GM19023 (cell line): ENCODE data around the gene AGPAT3.
"Not testable (repeated sequence)": the region's sequence is repeated elsewhere in the genome, so short reads cannot be mapped to it uniquely, and the experiment has no call there.

Source experiments
- ATAC-seq: cut with Tn5 transposase; IDR thresholded peaks from one replicate; pipeline ENCODE4 v1.9.1; 2021; ENCODE audit warnings: mild to moderate bottlenecking, moderate library complexity; ENCODE audit not compliant: unreplicated experiment

AGPAT3 gene

GRCh38 chr21:43881935-43882334, 16.9 kb downstream of the AGPAT3 start:
- no peak for ATAC-seq

- no peak for ATAC-seq
These were observed 18.0 kb downstream of the AGPAT3 start for GRCh38 chr21:43882952-43883545.

- ATAC-seq, result no peak
These were observed 19.2 kb downstream of the AGPAT3 start for GRCh38 chr21:43884012-43884860.

DNA sequence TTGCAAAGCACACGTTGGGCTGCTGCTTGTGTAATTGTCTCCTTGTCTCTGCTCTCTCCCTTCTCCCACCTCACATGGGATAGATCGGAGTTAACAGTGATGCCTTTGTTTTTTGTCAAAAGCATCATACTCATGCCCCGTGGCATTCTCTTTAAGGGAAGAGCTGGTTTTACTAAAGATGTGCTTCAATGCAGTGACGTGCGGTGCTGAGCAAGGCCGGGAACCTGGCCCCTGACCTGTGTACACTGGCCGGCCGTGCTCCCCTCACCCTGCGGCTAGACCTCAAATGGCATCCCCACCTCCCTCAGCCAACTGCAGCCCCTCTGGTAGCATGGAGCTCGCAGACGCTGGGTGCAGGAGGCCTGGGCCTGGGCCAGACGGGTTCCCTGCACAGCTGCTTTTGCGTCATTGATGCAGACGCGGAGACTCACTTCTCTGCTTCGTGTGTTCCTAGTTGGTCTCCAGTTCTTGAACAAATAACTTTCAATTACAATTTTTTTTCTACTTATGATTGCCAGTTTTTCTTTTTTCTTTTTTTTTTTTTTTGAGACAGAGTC, 19.9 kb downstream of the AGPAT3 start:
- no peak for ATAC-seq

DNA sequence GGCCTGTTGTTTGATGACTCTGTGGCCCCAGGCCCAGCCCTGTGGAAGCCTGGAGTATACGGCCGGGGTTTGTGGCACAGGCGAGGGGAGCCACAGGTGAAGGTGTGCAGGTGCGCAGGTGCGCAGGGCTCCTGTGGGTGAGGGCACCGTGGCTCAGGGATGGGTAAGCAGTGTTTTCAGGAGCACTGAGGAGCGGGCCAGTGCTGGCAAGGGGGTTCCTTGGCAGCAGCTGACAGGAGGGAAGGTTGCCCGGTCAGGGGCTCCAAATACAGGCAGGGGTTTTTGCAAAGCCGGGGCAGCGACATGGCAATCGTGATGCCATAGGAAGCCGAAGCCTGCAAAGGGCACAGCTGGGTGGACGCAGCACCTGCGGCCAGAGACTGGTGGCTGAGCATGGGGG, 20.7 kb downstream of the AGPAT3 start:
- ATAC-seq, result no peak

DNA sequence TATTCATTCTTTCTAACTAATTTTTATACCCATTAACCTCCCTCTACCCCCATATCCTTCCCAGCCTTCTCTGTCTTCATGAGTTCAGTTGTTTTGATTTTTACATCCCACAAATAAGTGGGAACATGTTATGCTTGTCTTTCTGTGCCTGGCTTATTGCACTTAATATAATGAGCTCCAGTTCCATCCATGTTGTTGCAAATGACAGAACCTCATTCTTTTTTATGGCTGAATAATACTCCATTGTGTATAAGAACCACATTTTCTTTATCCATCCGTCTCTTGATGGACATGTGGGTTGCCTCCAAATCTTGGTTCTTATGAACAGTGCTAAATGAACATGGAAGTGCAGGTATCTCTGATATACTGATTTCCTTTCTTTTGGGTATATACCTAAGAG, 21.5 kb downstream of the AGPAT3 start:
- ATAC-seq, result no peak

GRCh38 chr21:43889069-43889468, 24.0 kb downstream of the AGPAT3 start:
- ATAC-seq, result no peak

- no peak for ATAC-seq
These were observed 25.0 kb downstream of the AGPAT3 start for GRCh38 chr21:43890042-43890441.

- ATAC-seq, result no peak
These were observed 27.3 kb downstream of the AGPAT3 start for GRCh38 chr21:43892334-43892733.

DNA sequence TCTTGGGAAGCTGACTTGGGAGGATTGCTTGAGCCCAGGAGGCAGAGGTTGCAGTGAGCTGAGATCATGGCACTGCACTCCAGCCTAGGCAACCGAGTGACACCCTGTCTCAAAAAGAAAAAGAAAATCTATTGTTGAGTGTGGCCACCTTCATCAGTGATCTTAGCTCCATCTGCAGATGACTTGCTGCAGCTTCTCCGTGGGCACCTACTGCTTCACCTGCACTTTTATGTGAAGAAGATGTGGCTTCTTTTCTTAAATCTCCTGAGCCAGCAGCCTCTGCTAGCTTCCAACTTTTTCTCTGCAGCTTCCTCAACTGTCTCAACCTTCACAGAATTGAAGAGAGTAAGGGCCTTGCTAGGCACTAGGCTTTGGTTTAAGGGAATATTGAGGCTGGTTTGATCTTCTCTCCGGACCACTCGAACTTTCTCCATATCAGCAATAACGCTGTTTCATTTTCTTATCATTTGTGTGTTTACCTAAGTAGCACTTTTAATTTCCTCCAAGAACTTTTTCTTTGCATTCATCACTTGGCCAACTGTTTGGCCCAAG, 28.0 kb downstream of the AGPAT3 start:
- ATAC-seq, result peak; percentile 20

DNA sequence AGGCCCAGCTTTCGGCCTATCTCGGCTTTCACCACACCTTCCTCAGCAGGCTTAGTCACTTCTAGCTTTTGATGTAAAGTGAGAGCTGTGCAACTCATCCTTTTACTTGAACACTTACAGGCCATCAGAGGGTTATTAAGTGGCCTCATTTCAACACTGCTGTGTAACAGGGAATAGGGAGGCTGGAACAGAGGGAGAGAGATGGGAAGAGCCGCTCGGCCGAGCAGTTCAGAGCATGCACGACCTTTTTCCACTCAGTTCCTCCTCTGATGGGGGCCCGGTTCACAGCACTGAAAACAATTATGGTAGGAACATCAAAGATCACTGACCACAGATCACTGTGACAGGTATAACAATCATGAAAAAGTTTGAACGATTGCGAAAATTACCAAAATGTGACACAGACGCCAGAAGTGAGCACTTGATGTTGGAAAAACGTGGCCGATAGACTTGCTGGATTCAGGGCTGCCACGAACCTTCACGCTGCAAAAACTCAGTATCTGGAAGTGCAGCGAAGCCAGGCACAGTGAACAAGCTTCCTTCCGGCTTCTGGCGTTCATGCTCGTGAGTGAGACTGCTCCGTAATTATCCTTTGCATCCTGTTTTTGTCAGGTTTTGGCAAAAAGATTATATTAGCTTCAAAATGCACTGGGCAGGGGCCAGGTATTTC, 28.6 kb downstream of the AGPAT3 start:
- peak; percentile 57 for ATAC-seq

GRCh38 chr21:43894206-43894577, 29.2 kb downstream of the AGPAT3 start:
- no peak for ATAC-seq

DNA sequence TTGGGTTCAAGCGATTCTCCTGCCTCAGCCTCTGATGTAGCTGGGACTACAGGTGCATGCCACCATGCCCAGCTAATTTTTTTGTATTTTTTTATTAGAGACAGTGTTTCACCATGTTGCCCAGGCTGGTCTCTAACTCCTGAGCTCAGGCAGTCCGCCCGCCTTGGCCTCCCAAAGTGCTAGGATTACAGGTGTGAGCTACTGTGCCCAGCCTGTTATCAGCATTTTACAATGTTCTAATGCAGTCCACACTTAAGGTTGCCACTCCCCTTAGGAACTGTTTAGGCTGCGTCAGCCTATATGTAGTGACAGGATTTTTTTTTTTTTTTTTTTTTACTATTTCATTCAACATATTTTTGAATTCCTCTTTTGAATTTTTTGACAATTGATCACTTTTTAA, 30.2 kb downstream of the AGPAT3 start:
- no peak for ATAC-seq

DNA sequence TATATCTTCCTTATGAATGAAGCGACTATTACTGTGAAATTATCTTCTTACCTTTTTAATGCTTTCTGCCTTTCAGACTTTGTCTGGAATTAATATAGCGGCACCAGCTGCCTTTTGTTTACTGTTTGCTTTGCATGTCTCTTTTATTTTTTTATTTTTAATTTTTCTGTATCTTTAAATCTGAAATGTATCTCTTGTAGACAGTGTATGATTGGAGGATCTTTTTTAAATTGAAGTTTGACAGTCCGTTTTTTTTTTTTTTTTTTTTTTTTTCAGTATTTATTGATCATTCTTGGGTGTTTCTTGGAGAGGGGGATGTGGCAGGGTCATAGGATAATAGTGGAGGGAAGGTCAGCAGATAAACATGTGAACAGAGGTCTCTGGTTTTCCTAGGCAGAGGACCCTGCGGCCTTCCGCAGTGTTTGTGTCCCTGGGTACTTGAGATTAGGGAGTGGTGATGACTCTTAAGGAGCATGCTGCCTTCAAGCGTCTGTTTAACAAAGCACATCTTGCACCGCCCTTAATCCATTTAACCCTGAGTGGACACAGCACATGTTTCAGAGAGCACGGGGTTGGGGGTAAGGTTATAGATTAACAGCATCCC, 31.8 kb downstream of the AGPAT3 start:
- not testable (repeated sequence) for ATAC-seq

DNA sequence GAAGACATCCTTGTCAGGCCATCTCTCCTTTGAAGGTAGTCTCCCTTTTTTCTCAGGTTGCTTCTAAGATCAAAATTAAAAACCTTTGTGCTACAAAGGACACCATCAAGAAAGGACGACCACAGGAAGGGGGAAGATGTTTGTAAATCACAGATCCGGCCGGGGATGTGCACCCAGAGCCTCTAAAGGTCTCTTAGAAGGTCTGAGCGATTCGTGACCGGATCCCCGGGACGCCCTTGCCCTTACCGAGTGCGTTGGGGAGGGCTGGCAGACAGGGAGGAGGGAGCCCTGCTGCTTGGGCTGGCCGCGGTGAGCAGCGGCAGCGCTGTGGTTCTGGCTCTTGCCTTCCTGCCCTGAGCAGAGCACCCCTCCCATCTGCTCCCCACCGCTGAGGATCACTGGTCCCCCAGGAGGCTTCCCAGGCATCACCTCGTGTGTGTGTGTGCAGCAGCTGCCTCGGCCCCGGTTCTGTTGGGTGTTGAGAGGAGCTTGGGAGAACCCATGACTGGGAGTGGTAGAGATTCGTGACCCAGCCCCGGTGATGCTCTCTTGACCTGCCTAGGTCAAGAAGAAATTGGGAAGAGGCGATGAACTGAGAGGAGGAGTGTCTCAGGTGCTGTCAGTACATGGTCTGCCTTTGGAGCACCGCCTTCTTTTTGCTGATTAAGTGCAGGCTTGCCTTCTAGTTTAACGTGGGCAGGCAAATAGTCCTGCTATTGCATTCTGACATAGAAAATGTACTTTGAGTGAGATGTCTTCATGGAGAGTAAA, 34.5 kb downstream of the AGPAT3 start:
- ATAC-seq, result no peak

GRCh38 chr21:43900078-43900385, 35.0 kb downstream of the AGPAT3 start:
- ATAC-seq, result no peak

DNA sequence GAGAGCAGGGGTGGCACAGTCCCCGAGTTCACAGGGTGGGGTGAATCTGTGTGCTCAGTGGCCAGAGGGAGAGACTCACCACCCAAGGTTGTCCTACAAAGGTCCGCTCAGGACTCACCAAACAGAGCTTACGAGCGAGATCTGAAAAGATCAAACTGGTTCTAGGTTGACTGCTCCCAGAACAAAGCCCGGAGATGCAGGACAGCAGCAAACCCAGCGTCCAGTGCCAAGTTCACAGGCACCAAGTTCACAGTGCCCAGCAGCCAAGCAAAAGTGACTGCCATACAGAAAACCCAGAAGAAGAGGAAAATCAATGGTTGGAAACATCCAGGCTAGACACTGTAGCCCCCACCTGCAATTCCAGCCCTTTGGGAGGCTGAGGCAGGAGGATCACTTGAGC, 35.7 kb downstream of the AGPAT3 start:
- ATAC-seq, result no peak

DNA sequence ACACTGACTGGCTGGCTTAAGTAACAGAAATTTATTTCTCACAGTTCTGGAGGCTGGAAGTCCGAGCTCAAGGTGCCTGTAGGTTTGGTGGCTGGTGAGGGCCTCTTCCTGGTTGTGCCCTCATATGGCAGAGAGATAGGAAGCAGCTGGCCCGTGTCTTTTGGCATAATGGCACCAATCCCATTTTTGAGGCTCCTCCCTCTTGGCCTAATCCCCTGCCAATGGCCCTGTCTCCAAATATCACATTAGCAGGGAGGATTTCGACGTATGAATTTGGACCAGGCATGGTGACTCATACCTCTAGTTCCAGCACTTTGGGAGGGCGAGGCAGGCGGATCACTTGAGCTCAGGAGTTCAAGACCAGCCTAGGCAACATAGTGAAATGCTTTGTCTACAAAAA, 37.4 kb downstream of the AGPAT3 start:
- no peak for ATAC-seq

DNA sequence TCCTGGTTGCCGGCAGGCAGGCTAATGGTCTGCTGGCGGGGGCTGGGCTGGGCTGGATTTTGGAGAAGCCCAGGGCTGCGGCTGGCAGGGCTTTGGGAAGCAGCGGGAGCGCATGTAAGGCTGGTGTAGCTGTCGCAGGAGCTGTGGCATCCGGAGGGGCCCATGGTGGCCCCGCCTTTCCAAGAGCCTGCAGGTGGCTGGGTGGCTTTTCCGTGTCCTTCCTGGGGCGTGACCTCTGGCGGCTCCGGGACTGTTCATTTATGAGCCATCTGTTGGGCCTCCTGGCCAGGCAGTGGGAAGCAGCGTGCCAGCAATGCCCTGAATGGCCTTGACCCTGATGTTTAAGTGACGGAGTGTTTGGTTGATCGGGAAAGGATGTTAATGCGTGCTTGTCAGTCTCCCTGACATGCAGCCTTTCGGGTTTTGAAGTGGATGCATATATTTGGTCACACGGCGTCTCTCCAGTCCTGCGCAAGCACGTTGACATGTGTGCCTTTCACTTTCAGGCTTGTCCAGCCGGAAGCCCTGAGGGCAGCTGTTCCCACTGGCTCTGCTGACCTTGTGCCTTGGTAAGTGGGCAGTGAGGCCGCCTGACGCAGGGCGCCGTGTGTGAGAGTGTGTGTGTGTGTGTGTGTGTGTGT, 38.5 kb downstream of the AGPAT3 start:
- ATAC-seq, result no peak

GRCh38 chr21:43904331-43904781, 39.3 kb downstream of the AGPAT3 start:
- no peak for ATAC-seq
